ENCODE measurements around the gene RRAD. TPM values are rescaled to one million over a fixed set of nuclear protein-coding genes. Genes with fewer than 3 reads are reported as not detected.

Gene RRAD
- total RNA-seq, 1 donor from 2014 or later = 12.1 TPM

DNA sequence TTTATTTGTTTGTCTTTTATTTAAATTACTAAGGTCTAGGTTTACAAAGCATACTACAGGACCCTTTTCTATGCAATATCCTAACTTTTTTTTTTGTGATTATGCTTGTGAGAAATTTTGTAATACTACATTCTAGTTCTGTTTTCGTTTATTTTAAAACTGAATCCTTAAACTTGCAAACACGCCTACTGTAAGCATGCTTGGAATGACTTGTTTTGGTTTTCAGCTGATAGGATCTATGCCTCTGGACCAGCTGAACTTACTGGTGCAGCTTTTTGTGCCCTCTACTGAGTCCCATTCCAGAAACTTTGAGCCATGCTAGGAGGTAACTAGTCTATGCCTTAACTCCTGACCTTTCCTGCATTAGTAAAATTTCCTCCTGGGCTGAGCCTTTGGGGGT, 39.0 kb downstream of the RRAD start:
- no peak overlapping the region for H3K27ac Mint-ChIP-seq (ENCODE audit: unreplicated experiment)
- no peak for FAIRE-seq
- Histone ChIP-seq H3K27me3 (ENCODE audit: insufficient read depth, low read length) (no peaks in the 10 kb centered on the region), H3K4me3 (ENCODE audit: insufficient read depth, low read depth, low read length) (no peak overlapping the region), H3K4me1 (ENCODE audit: insufficient read depth, low read length) (peaks cover 6% of the 10 kb centered on the region), H3K9ac (ENCODE audit: low read length) (no peak overlapping the region), H3K4me2 (ENCODE audit: low read length) (peak overlapping the region; percentile 26), H4K20me1 (ENCODE audit: insufficient read depth, low read length) (peaks cover 52% of the 10 kb centered on the region), H3K36me3 (ENCODE audit: insufficient read depth, low read length) (peaks cover 14% of the 10 kb centered on the region), H3K79me2 (ENCODE audit: insufficient read depth, low read length) (peaks cover 19% of the 10 kb centered on the region), H3K9me3 (ENCODE audit: insufficient read depth, low read depth, low read length) (no peaks in the 10 kb centered on the region), H3K27ac (ENCODE audit: low read depth, low read length) (no peak overlapping the region), H2AFZ (ENCODE audit: low read depth, low read length) (no peak overlapping the region)
- H3K27me3 Mint-ChIP-seq (ENCODE audit: low read depth, unreplicated experiment) = no peaks in the 10 kb centered on the region
- no peaks in the 10 kb centered on the region for H3K9me3 Mint-ChIP-seq (ENCODE audit: unreplicated experiment)
- no peak overlapping the region for H3K4me3 Mint-ChIP-seq (ENCODE audit: unreplicated experiment)
- no peak for DNase-seq (ENCODE audit: low read depth)
- peaks cover 13% of the 10 kb centered on the region for H3K36me3 Mint-ChIP-seq (ENCODE audit: low read depth, unreplicated experiment)
- no peak for TF ChIP-seq EZH2 (IDR thresholded peaks at IDR 0.05; ENCODE audit: insufficient read depth, low read length)
- TF ChIP-seq, protein P1, sequence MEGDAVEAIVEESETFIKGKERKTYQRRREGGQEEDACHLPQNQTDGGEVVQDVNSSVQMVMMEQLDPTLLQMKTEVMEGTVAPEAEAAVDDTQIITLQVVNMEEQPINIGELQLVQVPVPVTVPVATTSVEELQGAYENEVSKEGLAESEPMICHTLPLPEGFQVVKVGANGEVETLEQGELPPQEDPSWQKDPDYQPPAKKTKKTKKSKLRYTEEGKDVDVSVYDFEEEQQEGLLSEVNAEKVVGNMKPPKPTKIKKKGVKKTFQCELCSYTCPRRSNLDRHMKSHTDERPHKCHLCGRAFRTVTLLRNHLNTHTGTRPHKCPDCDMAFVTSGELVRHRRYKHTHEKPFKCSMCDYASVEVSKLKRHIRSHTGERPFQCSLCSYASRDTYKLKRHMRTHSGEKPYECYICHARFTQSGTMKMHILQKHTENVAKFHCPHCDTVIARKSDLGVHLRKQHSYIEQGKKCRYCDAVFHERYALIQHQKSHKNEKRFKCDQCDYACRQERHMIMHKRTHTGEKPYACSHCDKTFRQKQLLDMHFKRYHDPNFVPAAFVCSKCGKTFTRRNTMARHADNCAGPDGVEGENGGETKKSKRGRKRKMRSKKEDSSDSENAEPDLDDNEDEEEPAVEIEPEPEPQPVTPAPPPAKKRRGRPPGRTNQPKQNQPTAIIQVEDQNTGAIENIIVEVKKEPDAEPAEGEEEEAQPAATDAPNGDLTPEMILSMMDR (IDR thresholded peaks at IDR 0.05; ENCODE audit: insufficient read depth, low read depth, low read length) = no peak
- peaks cover 15% of the 10 kb centered on the region for H3K4me1 Mint-ChIP-seq (ENCODE audit: low read depth, unreplicated experiment)

DNA sequence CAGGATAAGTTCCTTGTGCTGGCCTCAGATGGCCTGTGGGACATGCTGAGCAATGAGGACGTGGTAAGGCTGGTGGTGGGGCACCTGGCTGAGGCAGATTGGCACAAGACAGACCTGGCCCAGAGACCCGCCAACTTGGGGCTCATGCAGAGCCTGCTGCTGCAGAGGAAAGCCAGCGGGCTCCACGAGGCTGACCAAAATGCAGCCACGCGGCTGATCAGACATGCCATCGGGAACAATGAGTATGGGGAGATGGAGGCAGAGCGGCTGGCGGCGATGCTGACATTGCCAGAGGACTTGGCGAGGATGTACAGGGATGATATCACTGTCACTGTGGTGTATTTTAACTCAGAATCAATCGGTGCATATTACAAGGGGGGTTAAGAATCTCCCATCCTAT, 39.8 kb downstream of the RRAD start:
- no peaks in the 10 kb centered on the region for H3K27me3 Mint-ChIP-seq (ENCODE audit: low read depth, unreplicated experiment)
- Histone ChIP-seq H3K4me1 (ENCODE audit: insufficient read depth, low read length) (peaks cover 7% of the 10 kb centered on the region), H3K9me3 (ENCODE audit: insufficient read depth, low read depth, low read length) (no peaks in the 10 kb centered on the region), H3K4me3 (ENCODE audit: insufficient read depth, low read depth, low read length) (no peak overlapping the region), H3K36me3 (ENCODE audit: insufficient read depth, low read length) (peaks cover 14% of the 10 kb centered on the region), H4K20me1 (ENCODE audit: insufficient read depth, low read length) (peaks cover 49% of the 10 kb centered on the region), H3K9ac (ENCODE audit: low read length) (no peak overlapping the region), H3K27ac (ENCODE audit: low read depth, low read length) (no peak overlapping the region), H2AFZ (ENCODE audit: low read depth, low read length) (no peak overlapping the region), H3K27me3 (ENCODE audit: insufficient read depth, low read length) (no peaks in the 10 kb centered on the region), H3K4me2 (ENCODE audit: low read length) (no peak overlapping the region), H3K79me2 (ENCODE audit: insufficient read depth, low read length) (peaks cover 23% of the 10 kb centered on the region)
- FAIRE-seq (no peak), DNase-seq (ENCODE audit: low read depth) (no peak)
- H3K4me3 Mint-ChIP-seq (ENCODE audit: unreplicated experiment) = peak overlapping the region; percentile 75
- no peak for TF ChIP-seq EZH2 (IDR thresholded peaks at IDR 0.05; ENCODE audit: insufficient read depth, low read length)
- no peaks in the 10 kb centered on the region for H3K9me3 Mint-ChIP-seq (ENCODE audit: unreplicated experiment)
- no peak overlapping the region for H3K27ac Mint-ChIP-seq (ENCODE audit: unreplicated experiment)
- H3K4me1 Mint-ChIP-seq (ENCODE audit: low read depth, unreplicated experiment) = peaks cover 15% of the 10 kb centered on the region
- peaks cover 13% of the 10 kb centered on the region for H3K36me3 Mint-ChIP-seq (ENCODE audit: low read depth, unreplicated experiment)

- peaks cover 31% of the 10 kb centered on the region for H3K4me1 Mint-ChIP-seq (ENCODE audit: low read depth, unreplicated experiment)
- no peak for FAIRE-seq
- no peaks in the 10 kb centered on the region for H3K9me3 Mint-ChIP-seq (ENCODE audit: unreplicated experiment)
- no peak for TF ChIP-seq EZH2 (IDR thresholded peaks at IDR 0.05; ENCODE audit: insufficient read depth, low read length)
- TF ChIP-seq, protein P1 (IDR thresholded peaks at IDR 0.05; ENCODE audit: insufficient read depth, low read depth, low read length) = no peak
- H3K27me3 Mint-ChIP-seq (ENCODE audit: low read depth, unreplicated experiment) = no peaks in the 10 kb centered on the region
- Histone ChIP-seq H3K27me3 (ENCODE audit: insufficient read depth, low read length) (no peaks in the 10 kb centered on the region), H4K20me1 (ENCODE audit: insufficient read depth, low read length) (peaks cover 37% of the 10 kb centered on the region), H3K36me3 (ENCODE audit: insufficient read depth, low read length) (peaks cover 14% of the 10 kb centered on the region), H3K27ac (ENCODE audit: low read depth, low read length) (no peak overlapping the region), H2AFZ (ENCODE audit: low read depth, low read length) (no peak overlapping the region), H3K79me2 (ENCODE audit: insufficient read depth, low read length) (peaks cover 23% of the 10 kb centered on the region), H3K4me1 (ENCODE audit: insufficient read depth, low read length) (peaks cover 12% of the 10 kb centered on the region), H3K4me2 (ENCODE audit: low read length) (no peak overlapping the region), H3K9me3 (ENCODE audit: insufficient read depth, low read depth, low read length) (no peaks in the 10 kb centered on the region), H3K9ac (ENCODE audit: low read length) (no peak overlapping the region), H3K4me3 (ENCODE audit: insufficient read depth, low read depth, low read length) (no peak overlapping the region)
- H3K27ac Mint-ChIP-seq (ENCODE audit: unreplicated experiment) = no peak overlapping the region
- DNase-seq (ENCODE audit: low read depth) = no peak
- peaks cover 11% of the 10 kb centered on the region for H3K36me3 Mint-ChIP-seq (ENCODE audit: low read depth, unreplicated experiment)
- H3K4me3 Mint-ChIP-seq (ENCODE audit: unreplicated experiment) = no peak overlapping the region
These were observed 42.6 kb downstream of the RRAD start for GRCh38 chr16:66882702-66883101.

All from astrocyte (in vitro differentiated cells and primary cell).